HepG2 (cell line): ENCODE data around the gene PFKM. TPM values are rescaled to one million over a fixed set of nuclear protein-coding genes. Genes with fewer than 3 reads are reported as not detected.

ENCODE experiments used
- ATAC-seq: fragments of 200-7000 bp; cut with Tn5 transposase; 3 replicates; pipeline ENCODE4 v1.9.1; 2020; ENCODE audit warnings: mild to moderate bottlenecking, moderate library complexity
- BruUV-seq: library from RNA; stranded (reverse); fragments of 400-500 nt; replicated peaks from 2 replicates; lab custom pipeline; 2021; lab: Mats Ljungman, UMichigan
- CTCF ChIA-PET: fragments of 300-600 bp; formaldehyde crosslinking; extraction: SDS; loops from one replicate; lab custom pipeline; 2021; ENCODE audit warnings: low total read pairs, inconsistent platforms, low intra/inter-chr PET ratio; lab: Yijun Ruan, JAX
- POLR2A ChIA-PET: fragments of 350-600 bp; sonication (Branson Sonifier 250); formaldehyde crosslinking; loops from one replicate; lab custom pipeline; 2020; ENCODE audit warnings: antibody characterized with exemption, inconsistent platforms; lab: Yijun Ruan, JAX
- DNase-seq: peaks from one replicate; pipeline ENCODE4 v3.0.0-alpha.2; 2015; ENCODE audit warnings: low spot score
- FAIRE-seq: peaks from 3 replicates; lab custom pipeline; 2011; peaks lifted over from hg19 to GRCh38; lab: Jason Lieb, UNC
- H2AFZ ChIP-seq: one replicate; pipeline ENCODE4 v1.6.1; 2011; ENCODE audit warnings: low read length, inconsistent platforms
- H3K27ac ChIP-seq: fragments of 300-600 bp; 3 replicates; pipeline ENCODE4 v1.8.0; 2011; ENCODE audit warnings: mixed run types, mild to moderate bottlenecking, mixed read lengths, low read length, inconsistent platforms; ENCODE audit not compliant: insufficient read depth; ENCODE audit errors: extremely low read length
- H3K27me3 ChIP-seq, 2 experiments: fragments of 200-600 bp in 1 of 2; 2 replicates in 1 of 2; 3 replicates in 1 of 2; pipeline versions ENCODE4 v1.6.0 to v1.8.0; 2011; ENCODE audit warnings: low read length in 2 of 2, mild to moderate bottlenecking in 2 of 2, moderate library complexity in 2 of 2, inconsistent platforms in 1 of 2; ENCODE audit not compliant: insufficient read depth in 2 of 2, control insufficient read depth in 1 of 2
- H3K36me3 ChIP-seq, 2 experiments: fragments of 200-600 bp in 1 of 2; replicated peaks in 1 of 2; 2 replicates in 1 of 2; 3 replicates in 1 of 2; pipeline versions ENCODE4 v1.5.1 to v1.8.0; 2011; ENCODE audit warnings: low read length in 2 of 2, inconsistent platforms in 1 of 2; ENCODE audit not compliant: insufficient read depth in 2 of 2, control insufficient read depth in 1 of 2
- H3K4me1 ChIP-seq: 2 replicates; pipeline ENCODE4 v1.5.1; 2012; ENCODE audit warnings: low read length, inconsistent platforms; ENCODE audit not compliant: insufficient read depth
- H3K4me2 ChIP-seq: 2 replicates; pipeline ENCODE4 v1.6.0; 2011; ENCODE audit warnings: low read depth, low read length, inconsistent platforms
- H3K4me3 ChIP-seq, 3 experiments: fragments of 200-600 bp in 1 of 3; sonication (generic), shearing (Covaris generic) in 1 of 3; replicated peaks in 1 of 3; 2 replicates each; pipeline ENCODE4 v1.5.1; 2011 to 2016; ENCODE audit warnings: low read length in 3 of 3, inconsistent platforms in 2 of 3, low read depth in 2 of 3, mild to moderate bottlenecking in 2 of 3, control low read depth in 1 of 3, mixed read lengths in 1 of 3; ENCODE audit not compliant: insufficient read depth in 1 of 3
- H3K79me2 ChIP-seq: one replicate; pipeline ENCODE4 v1.6.1; 2011; ENCODE audit warnings: low read length, inconsistent platforms; ENCODE audit not compliant: insufficient read depth
- H3K9ac ChIP-seq: 2 replicates; pipeline ENCODE4 v1.6.0; 2011; ENCODE audit warnings: mild to moderate bottlenecking, low read depth, low read length, inconsistent platforms; ENCODE audit not compliant: insufficient read depth
- H3K9me3 ChIP-seq: 2 replicates; pipeline ENCODE4 v1.5.1; 2012; ENCODE audit warnings: mild to moderate bottlenecking, low read length
- H4K20me1 ChIP-seq: 2 replicates; pipeline ENCODE4 v1.6.0; 2011; ENCODE audit warnings: inconsistent platforms, mild to moderate bottlenecking, low read length, moderate library complexity; ENCODE audit not compliant: insufficient read depth
- ARID2 ChIP-seq: sonication (generic); formaldehyde crosslinking; IDR thresholded peaks from 2 replicates; pipeline ENCODE4 v1.8.1; 2022; ENCODE audit warnings: mild to moderate bottlenecking, missing genetic modification reagents, borderline replicate concordance
- LRRFIP1 ChIP-seq: sonication (generic); formaldehyde crosslinking; conservative IDR thresholded peaks from 2 replicates; pipeline ENCODE4 v1.4.0; 2020; ENCODE audit warnings: missing genetic modification reagents
- ZFP37 ChIP-seq: sonication (generic); formaldehyde crosslinking; IDR thresholded peaks from 2 replicates; pipeline ENCODE4 v1.4.0; 2020; ENCODE audit warnings: missing genetic modification reagents, borderline replicate concordance
- ZNF430 ChIP-seq: sonication (generic); formaldehyde crosslinking; IDR thresholded peaks from 2 replicates; pipeline ENCODE4 v1.9.0; 2021; ENCODE audit warnings: mild to moderate bottlenecking, missing genetic modification reagents
- ZNF670 ChIP-seq: sonication (generic); formaldehyde crosslinking; IDR thresholded peaks from 2 replicates; pipeline ENCODE4 v1.8.0; 2022; ENCODE audit warnings: mild to moderate bottlenecking, missing genetic modification reagents, borderline replicate concordance
- ZNF776 ChIP-seq: sonication (generic); formaldehyde crosslinking; IDR thresholded peaks from 2 replicates; pipeline ENCODE4 v1.4.0; 2020; ENCODE audit warnings: mild to moderate bottlenecking, missing genetic modification reagents
- WGBS: methylation state at CpG from one replicate; pipeline ENCODE4 v1.1.6; 2017; ENCODE audit warnings: low lambda C conversion rate; 5-methylcytosine and 5-hydroxymethylcytosine counted together
- in situ Hi-C: cut with HindIII; loops from 2 replicates; pipeline ENCODE4 v1.10.0; 2017; ENCODE audit warnings: low pct_unique_long_range_greater_than_20kb; ENCODE audit not compliant: extremely low pct_ligation_motif_present
- intact Hi-C: fragments of 100-400 bp; cut with micrococcal nuclease; formaldehyde crosslinking; loops from one replicate; pipeline ENCODE4 v1.10.0; 2022; ENCODE audit not compliant: unreplicated experiment
- polyA plus RNA-seq, 8 experiments: library from polyadenylated mRNA; depleted of rRNA in 3 of 8; stranded (reverse) in 7 of 8; unstranded in 1 of 8; fragments of >200 nt; fragmentation: Illumina TruSeq in 4 of 8; extraction: Trizol in 4 of 8; gene quantifications; 2 replicates each; pipeline versions ENCODE4 v1.2.1 to v1.2.3, GENCODE V29; 2011 to 2016; ENCODE audit warnings: low read depth in 4 of 8, missing spikeins in 1 of 8, mixed read lengths in 1 of 8; ENCODE audit not compliant: insufficient read depth in 1 of 8
- total RNA-seq, 5 experiments: library from RNA; depleted of rRNA; stranded (reverse); fragments of >200 nt; fragmentation: Illumina TruSeq; extraction: Trizol; gene quantifications; 2 replicates each; pipeline ENCODE4 v1.2.3, GENCODE V29; 2016; ENCODE audit warnings: low read depth in 1 of 5

PFKM gene
- total and polyA plus RNA-seq, 2 of the 13 experiments (the other 11 are each of a cell fraction or from before 2014, with no cell fraction given): 1.9 to 2.4 TPM

GRCh38 chr12:48071808-48072207 is 47.4 kb upstream of the PFKM start:
- BruUV-seq: no TSS peak
- ATAC-seq (no peak), DNase-seq (no peak), FAIRE-seq (no peak)
- Histone ChIP-seq H3K27ac (no peak overlapping the region), H3K4me2 (no peak overlapping the region), H3K9me3 (no peaks in the 10 kb centered on the region), H3K27me3 (no peaks in the 10 kb centered on the region), H2AFZ (no peak overlapping the region), H3K4me3 (no peak overlapping the region), H3K36me3 (peaks cover 8 to 45% of the 10 kb centered on the region in 2 experiments), H4K20me1 (no peaks in the 10 kb centered on the region), H3K9ac (no peak overlapping the region), H3K79me2 (no peaks in the 10 kb centered on the region), H3K4me1 (no peaks in the 10 kb centered on the region)
- ChIA-PET POLR2A (no interaction called here), CTCF (no interaction called here)
- 100% methylated on average over 2 of the region's 2 CpGs for WGBS
- in situ Hi-C loops (no loop called here), intact Hi-C loops (no loop called here)
- TF ChIP-seq ZFP37 (CRISPR knock-in tag): no peak

GRCh38 chr12:48072266-48072665 is 46.9 kb upstream of the PFKM start:
- no peak for FAIRE-seq
- H3K4me2 ChIP-seq: no peak overlapping the region
- in situ Hi-C loops: no loop called here
- H4K20me1 ChIP-seq: no peaks in the 10 kb centered on the region
- no peak for DNase-seq
- intact Hi-C loops: no loop called here
- no TSS peak for BruUV-seq
- H2AFZ ChIP-seq: no peak overlapping the region
- no peaks in the 10 kb centered on the region for H3K9me3 ChIP-seq
- ATAC-seq: no peak
- TF ChIP-seq ZNF670 (no peak), LRRFIP1 (no peak), ZNF776 (CRISPR knock-in tag) (no peak), ZNF430 (no peak), ARID2 (CRISPR knock-in tag) (no peak)
- peaks cover 8 to 44% of the 10 kb centered on the region in 2 experiments for H3K36me3 ChIP-seq
- no peak overlapping the region for H3K9ac ChIP-seq
- no peaks in the 10 kb centered on the region for H3K27me3 ChIP-seq
- no peaks in the 10 kb centered on the region for H3K79me2 ChIP-seq
- H3K4me3 ChIP-seq: no peak overlapping the region
- CTCF ChIA-PET: no interaction called here
- H3K4me1 ChIP-seq: no peaks in the 10 kb centered on the region
- H3K27ac ChIP-seq: no peak overlapping the region
- 96% methylated on average over 3 of the region's 3 CpGs for WGBS
- POLR2A ChIA-PET: no interaction called here
